Measurements from ENCODE around the gene ACTR3C.
"Not testable (repeated sequence)": the region's sequence is repeated elsewhere in the genome, so short reads cannot be mapped to it uniquely, and the experiment has no call there.

Gene ACTR3C

DNA sequence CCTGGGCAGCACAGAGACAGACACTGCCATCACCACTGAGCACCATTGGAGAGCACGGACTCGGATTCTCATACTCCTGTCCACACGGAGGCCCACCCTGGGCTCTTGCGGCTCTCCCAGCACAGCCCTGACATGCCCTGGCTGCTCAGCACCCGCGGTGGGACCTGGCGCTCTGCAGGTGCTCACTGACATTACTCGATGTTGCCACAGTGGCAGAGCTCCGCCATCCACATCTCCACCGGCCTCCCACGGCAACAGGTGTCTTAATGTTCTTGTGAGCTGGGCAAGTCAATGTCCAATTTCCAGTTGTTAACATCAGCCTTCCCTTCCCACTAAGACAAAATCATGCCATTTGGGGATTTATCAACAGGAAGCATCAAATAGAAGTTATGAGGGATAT lies 45.0 kb downstream of the ACTR3C start:
- DNase-seq, result not testable (repeated sequence)

DNA sequence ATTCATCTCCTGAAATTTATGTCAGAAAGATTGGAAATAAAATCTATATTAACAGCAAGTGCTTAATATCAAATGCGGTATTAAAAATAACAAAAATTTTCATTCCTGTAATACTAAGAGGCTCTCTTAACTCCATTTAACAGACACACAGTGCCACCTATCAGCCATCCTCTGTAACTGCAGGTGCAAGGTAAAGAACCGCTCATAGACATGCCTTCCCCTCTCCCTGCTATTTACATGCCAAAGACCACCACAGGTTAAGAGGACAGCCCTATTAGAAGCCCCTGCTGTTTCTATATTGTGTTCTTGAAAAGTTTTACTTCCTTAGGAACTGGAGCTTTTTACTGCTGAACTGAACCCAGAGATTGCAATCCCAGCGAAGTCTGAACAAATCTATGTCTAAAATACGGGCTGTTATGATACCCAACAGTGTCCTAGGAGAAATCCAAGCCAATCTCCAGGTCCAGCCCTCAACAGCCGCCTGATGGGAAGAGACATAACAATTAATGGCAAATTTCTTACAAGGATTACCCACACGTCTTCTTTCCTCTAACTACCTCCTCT lies 47.1 kb downstream of the ACTR3C start:
- DNase-seq, result peak; percentile 30 to 61 (median 55)

DNA sequence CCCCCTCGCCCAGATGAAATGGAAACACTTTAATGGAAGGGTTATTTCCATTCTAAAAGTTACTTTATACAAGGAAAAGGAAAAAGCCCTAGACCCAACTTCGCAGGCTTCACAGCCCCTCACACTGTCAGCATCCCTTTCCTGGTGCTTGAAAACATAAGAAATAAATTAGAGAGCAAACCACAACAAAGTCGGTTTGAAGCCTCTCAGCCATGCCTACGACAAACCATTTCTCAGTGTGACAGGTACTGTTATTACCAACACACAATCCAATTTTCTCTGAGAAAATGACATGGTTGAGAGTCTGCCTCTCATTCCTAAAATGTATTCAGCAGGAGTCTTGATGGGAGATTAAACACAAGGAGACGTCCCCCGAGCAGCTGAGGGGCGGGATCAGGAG lies 51.4 kb downstream of the ACTR3C start:
- DNase-seq, result not testable (repeated sequence)

DNA sequence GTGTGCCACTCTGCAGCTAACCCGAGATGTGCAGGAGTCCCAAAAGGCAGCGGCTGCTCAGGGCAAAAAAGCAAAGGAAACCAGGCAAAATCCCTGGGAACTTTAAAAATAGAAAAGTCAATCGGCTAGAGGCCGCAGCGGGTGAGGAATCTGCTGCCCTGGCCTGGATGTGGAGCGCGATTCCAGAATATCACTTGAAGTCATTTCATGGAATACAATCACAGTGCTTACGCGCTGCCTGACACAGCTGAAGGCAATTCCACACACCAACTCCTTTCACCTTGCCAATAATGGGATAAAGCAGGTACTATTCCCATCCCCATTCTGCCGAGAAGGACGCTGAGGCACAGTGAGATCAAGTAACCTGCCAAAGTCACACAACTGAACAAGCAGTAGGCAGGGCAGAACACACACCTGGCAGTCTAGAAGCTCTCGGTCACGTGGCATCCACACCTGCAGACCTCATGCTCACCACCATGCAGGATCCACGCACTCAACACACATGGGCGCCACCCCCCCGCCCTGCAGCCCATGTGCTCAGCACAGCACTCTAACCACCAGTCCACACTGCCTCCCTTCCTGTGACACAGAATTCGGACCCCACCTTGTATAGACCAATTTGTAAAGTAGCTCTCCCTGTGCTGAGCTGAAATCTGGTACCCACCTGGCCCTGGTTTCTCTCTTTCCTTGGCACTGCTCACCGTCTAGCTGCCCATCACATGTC lies 53.1 kb downstream of the ACTR3C start:
- not testable (repeated sequence) for DNase-seq

DNA sequence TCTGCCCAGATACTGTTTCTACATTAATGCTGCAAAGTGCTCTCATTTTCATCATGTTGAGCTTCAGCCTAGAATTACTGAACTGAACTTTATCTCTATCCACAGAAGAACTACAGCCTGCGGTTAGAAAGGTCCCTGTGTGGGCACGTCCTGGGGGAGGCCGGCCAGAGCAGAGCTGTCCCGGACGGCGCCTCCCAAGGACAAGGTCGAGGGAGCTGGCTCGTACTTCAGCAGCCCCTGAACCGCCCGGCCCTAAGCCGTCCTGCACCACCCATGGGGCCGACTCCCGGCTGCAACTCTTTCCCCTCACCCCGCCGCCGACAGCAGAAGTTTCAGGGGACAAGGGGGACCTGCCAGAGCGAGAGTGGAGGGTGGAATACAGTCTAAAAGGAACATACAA lies 54.5 kb downstream of the ACTR3C start:
- DNase-seq, result not testable (repeated sequence)

DNA sequence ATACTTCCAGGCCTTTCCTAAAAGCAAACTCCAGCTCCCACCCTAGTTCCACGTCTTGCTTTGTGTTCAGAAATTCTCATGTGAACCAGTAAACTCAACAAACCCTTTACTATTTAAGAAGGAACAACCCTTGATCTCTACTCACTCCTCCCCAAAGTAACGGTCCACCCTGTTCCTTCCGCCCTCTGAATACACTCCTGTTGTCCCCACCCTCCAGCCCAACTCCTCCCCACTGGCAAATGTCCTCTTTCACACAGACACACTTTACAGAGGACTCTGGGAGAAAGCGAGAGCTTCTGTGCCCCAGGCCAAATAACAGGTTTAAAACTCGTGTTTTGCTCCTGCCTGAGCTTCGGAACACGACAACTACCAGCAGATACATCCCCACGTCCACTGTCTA lies 55.1 kb downstream of the ACTR3C start:
- DNase-seq, result not testable (repeated sequence)

DNA sequence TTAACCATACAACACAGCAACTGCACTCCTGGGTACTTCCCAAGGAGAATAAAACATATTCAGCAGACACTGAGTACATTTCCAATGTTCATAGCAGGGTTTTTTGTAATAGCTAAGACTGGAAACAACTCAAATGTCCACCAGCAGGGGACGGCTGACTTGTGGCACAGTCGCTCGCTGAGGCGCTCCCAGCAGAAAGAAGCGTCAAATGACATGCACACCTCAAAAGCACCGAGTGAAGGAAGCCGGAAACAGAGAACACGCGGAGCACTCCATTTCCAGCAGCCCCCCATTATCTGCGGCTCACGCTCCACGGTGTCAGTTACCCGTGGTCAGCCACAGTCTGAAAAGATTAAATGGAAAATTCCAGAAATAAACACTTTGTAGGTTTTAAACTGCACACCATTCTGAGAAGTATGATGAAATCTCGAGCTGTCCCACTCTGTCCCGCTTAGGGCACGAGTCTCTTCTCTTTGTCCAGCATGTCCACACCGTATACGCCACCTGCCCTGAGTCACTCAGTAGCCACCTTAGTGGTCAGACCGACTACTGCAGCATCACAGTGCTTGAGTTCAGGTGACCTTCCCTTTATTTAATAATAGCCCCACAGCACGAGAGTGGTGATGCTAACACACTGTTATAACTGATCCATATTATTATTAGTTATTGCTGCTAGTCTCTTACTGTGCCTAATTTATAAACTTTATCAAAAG lies 56.2 kb downstream of the ACTR3C start:
- DNase-seq, result not testable (repeated sequence)

DNA sequence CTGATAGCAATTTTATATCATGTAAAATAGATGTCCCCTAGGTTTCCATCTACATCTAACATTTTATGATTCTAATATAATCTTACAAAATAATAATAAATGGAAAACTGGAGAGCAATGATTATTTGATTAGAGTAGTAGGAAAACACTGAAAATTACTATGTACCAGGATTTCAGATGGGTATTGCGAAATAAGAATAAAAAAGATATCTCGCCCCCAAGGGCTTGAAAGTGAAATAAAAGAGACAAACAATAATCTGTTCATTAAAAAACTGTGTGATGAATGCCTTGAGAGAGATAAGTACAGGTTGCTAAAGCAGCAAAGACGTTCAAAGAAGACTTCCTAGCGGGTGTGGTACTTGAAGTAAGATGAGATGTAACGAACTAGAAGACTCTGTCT lies 60.7 kb downstream of the ACTR3C start:
- DNase-seq, result not testable (repeated sequence)

DNA sequence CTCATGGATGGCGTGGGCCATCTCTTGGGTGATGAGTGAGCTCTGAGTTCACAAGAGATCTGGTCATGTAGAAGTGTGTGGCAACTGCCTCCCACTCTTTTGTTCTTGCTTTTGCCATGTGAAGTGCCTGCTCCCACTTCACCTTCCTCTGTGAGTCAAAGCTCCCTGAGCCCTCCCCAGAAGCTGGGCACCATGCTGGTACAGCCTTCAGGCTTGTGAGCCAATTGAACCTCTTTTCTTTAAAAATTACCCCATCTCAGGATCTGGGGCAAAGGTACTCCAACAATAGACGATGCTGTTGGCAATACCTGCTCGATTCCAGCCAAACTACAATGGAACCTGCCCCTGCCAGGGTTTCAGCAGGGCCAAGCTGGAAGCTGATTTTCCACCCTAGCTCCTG lies 75.6 kb downstream of the ACTR3C start:
- DNase-seq, result peak in 2 of 3 donors; percentile 11 to 21

DNA sequence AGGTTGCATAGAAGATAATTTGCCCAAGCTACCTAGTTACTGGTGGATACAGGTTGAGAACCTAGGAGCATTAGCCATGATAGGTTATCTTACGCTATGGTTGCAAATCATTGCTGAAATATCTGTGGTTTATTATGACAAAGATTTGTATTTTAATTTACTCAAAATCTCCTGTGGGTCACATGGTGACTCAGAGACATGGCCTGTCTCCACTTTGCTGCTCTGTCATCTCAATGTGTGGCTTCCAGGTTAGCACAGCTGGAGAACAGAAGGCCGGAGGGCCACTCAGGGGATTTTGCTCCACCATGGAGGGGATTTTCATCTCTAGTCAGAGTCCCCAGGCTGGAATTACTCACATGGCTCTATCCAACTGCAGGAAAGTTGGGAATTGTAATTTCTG lies 78.1 kb downstream of the ACTR3C start:
- not testable (repeated sequence) for DNase-seq

DNA sequence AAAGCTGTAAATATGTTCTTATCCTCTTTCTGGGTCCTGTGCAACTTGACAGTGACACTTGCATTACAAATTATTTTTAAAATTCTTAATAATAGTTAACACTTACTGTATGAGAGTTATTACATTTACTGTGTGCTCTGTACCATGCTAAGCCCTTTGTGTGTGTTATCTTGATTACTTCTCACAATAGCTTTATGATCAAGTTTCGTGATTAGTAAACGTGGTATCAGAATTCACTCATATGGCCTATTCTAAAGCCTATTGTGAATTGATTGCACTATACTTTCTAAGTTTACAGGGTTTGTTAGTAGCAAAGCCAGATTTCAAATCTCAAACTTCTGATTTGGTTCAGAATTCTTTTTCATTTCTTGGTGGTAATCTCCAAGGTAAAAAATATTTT lies 80.4 kb downstream of the ACTR3C start:
- not testable (repeated sequence) for DNase-seq

DNA sequence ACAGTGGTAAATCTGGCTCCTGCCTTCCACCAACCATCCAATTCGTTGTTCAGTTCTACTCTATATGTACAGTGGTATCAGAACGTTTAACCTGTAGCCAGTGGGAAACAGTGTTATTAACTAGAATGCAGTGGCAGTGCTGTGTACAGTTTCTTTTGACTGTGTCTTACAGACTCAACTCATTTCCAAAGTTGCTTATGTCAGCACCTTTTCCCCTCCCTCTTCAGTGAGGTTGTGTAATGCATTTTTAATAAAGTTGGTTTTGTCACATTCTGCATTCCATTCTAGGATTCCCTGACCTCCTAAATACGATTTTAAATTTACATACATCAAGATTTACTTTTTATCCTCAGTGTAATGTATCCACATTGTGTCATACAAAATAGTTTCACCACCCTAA lies 97.9 kb downstream of the ACTR3C start:
- not testable (repeated sequence) for DNase-seq

DNA sequence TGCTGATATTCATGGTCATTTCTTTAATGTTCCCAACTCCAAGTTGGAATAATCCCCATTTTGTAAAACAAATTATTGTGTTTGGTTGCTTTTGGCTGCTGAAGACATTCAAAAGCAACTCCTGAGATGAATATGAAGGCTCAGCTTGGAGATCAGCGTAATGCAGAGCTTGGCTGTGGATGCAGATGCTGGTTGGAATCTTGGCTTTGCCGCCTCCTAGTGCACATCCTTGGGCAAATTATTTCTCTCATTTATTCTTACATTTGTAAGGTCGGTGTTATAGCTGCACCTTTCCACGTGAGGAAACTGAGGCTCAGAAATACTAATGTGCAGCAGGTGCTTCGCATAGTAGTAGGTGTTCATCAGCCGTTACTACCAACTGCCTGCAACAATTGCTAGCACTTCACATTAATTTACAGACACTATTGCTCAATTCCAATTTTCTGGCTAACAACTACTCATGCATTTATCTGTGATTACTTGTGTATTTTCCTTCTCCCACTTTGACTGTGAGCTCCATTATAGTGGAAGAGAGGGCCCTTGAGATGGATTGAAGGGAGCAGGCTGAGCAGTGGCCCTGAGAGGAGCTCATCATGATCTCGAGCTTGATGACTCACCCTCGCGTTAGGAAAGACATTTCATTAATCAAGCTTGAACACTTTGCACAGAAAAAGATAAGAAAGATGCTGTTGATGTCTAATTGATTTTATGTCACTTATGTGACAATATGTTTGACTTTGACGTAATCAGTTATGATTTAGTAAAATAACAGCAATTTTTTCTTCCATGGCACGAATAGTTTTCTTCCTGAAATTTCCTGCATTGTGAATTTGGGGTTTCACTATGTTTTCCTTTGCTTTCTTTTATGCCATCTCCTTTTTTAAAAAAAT lies 101.0 kb downstream of the ACTR3C start:
- DNase-seq, result peak in 1 of 3 donors; percentile 12

DNA sequence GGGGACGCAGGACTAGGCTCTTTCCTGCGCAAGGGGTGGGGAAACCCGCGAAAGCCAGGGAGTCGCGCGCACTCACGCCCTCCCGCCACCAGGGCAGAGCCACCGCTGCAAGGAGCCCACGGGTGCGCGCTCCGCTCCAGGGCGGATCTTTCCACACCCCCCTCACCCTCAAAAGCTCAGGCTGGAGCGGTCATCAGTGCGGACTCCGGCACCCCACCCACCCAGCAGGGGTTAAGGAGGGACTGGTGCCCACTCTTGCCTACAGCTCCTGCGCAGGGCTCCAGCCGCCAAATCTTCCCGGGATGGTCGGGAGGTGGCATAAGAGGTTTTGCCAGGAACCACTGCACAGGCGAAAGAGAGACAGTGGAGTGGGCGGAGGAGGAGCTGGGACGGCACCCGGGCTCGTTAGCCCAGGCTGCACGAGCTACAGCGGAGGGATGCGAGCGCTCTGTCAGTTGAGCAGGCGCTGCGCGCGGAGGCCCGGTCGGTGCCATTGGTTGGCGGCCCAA lies 102.6 kb downstream of the ACTR3C start:
- DNase-seq, result peak in 1 of 3 donors; percentile 19

DNA sequence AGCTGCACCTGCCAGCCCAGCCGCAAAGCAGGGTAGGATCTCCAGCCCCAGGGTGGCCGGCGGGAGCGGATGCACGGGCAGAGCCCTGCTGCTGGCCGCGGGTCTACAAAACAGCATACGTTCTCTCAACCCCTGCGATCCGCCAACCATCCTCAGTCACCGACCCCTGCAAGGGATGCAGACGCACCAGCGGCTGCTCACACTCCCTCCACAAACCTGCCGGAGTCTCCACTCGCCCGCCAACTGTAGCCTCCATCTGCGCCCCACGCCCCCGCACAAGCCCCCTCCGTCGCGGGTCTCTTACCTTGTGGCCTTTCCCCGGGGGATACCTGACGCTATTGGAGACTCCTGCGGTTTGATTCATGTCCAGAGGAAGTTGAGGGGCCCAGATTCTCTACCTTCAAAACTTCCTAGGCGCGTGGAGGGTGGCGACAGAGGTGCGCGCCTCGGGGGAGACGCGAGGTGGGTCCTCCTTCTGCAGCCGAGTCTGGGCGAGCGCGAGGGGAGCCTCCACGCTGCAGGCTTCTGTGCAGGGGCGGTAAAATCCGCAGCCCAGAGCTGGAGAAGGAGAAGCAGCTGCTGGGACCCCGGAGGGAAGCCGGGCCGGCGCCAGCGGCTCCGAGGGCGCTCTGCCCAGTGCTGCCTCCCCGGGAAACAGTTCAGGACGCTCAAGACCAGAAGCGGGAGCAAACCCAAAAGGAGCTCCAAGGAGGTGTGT lies 103.2 kb downstream of the ACTR3C start:
- DNase-seq, result not testable (repeated sequence)

DNA sequence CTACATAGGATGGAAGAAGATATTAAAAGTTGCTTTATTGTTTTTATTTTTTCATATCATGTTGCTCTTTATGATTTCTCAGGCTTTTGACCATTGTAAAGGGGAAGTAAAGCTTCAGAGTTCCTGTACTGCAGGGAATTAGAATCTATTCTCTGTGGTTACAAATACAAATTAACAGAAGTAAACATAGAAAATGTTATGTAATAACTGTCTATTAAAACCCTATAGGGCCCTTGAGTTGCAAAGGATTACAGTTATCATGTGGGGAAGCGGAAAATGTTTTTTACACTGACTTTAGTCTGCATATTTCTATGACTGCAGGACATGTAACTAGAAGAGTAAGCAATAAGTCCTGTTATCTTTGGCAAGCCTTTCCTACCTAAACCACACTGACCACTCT lies 116.5 kb downstream of the ACTR3C start:
- DNase-seq, result peak in 2 of 3 donors; percentile 41 to 42

DNA sequence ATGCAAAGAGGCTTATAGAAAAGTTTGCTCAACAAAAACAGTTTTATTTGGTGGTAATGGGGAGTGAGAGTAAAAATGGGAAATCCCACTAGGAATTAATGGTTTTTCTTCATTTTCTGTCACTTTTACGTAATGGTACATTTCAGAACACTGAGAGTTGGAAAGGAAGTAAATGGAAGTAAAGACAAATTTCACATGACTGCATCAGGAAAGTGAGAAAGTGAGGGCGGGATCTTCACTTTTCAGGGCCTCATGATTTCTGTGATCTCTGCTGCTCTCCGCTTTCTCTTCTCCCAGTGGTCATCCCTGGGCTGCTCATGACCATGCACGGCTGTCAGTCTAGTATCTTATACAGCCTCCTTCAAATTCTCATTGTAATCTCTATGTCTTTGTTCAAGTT lies 117.5 kb downstream of the ACTR3C start:
- DNase-seq, result peak in 2 of 3 donors; percentile 31 to 46

DNA sequence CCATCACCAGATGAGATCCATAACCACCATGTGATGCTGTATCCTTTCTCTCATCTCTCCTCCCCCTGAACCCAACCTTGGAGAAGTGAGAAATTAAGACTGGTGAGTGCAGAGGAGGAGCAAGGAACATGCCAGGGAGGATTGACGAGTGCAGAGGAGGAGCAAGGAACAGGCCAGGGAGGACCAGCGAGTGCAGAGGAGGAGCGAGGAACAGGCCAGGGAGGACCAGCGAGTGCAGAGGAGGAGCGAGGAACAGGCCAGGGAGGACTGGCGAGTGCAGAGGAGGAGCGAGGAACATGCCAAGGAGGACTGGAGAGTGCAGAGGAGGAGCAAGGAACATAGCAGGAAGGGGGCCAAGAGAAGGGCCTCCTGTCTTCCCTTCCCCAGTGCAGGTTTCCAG lies 118.8 kb downstream of the ACTR3C start:
- not testable (repeated sequence) for DNase-seq

DNA sequence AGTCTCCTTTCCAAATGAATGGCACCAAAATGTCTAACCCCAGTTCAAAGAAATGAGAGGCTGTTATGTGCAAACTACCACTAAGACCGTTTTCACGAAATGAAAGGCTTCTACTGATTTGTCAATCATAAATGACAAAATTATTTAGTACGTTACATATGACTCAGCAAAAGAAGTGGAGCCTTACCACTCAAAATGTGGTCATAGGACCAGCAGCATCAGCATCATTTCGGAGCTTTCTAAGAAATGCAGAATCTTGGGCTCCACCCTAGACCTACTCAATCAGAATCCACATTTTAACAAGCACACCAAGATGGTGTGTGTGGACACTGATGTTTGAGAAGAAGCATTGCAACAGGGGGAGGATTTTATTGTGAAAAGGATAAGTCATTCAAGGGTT lies 120.5 kb downstream of the ACTR3C start:
- peak; percentile 17 to 48 (median 44) for DNase-seq

Data from suppressor macrophage treated with lipopolysaccharide for 1 hour (primary cell).